A172 (cell line): ENCODE measurements around the gene CUL4A. TPM values are rescaled to one million over a fixed set of nuclear protein-coding genes. Genes with fewer than 3 reads are reported as not detected.
A peak's percentile ranks its signal among the peaks of the same experiment; 100 is the strongest.
"Not testable (repeated sequence)": the region's sequence is repeated elsewhere in the genome, so short reads cannot be mapped to it uniquely, and the experiment has no call there.

ENCODE experiments used
- DNase-seq: peaks from one replicate; pipeline ENCODE4 v3.0.0-alpha.2; 2015; ENCODE audit warnings: low spot score
- total RNA-seq: library from RNA; depleted of rRNA; stranded (reverse); fragments of >200 nt; shearing (Covaris generic); gene quantifications from 2 replicates; pipeline ENCODE4 v1.2.3, GENCODE V29; 2014

The CUL4A gene
- total RNA-seq, 1 experiment from 2014 or later = 154 TPM

DNA sequence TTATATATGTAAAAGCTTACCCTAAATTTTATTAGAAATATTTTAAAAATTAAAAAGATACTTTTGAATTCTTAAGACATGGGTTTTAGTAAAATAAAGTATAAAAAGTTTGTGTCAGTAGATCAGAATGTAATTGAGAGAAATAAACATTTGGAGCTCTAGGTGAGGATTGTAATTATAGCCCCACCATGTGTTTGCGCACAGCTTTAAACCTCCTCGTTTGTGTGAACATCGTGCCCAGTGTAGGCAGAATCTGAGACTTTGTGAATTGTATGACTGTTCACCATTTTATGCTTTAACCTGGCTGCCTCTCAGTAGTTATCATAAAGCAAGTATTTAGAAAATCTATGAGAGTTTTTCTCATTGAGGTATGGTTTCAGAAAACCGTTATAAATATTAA, 29.1 kb downstream of the CUL4A start:
- DNase-seq = no peak

DNA sequence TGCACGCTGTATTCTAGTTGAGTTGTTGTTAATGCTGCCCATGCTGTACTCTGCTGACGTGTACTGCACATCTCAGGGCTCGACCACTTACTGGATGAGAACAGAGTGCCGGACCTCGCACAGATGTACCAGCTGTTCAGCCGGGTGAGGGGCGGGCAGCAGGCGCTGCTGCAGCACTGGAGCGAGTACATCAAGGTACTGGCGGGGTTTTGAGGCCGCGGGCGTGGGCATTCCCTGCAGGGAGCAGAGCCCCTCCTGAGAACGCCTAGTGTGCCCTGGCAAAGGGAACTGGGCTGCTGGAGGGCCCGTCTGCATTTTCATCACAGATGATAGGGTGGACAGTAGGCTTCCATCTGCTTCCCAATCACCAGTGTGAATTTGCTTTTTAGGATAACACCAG, 29.9 kb downstream of the CUL4A start:
- DNase-seq = no peak

DNA sequence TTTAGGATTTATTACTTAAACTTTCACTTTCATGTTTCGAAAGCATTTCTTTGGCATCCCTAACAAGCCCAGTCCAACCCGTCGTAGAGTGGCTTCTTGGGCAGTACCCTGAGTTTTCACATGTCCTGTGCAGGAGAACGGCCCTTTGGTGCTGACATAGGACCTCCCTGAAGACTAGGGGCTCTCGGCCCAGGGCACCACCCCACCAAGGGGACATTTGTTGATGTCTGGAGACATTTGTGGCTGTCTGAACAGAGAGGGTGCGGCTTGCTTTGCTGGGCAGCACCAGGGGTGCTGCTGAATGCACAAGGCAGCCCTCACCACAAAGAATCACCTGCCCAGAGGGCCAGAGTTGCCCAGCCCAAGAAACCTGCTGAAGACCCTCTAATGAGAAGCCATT, 30.6 kb downstream of the CUL4A start:
- no peak for DNase-seq

GRCh38 chr13:113241623-113242022, 32.2 kb downstream of the CUL4A start:
- DNase-seq = not testable (repeated sequence)

DNA sequence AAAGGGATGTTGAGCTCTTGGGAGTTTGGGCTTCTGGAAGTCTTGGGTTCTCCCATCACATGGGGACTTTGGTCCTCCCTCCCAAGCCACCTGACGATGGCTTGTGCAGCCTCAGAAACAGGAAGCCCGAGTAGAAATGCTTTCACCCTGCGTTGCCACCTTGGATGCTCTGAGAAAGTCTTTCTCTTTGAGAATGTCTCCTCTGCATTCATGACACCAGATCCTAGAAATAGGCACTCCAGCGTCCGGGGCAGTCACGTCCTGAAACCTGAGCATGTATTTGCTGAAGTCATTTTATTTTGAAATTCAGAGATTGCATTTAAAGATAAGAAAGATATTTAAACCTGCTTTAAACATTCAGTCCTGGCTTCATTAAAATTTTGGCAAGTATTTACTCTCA, 34.4 kb downstream of the CUL4A start:
- no peak for DNase-seq

DNA sequence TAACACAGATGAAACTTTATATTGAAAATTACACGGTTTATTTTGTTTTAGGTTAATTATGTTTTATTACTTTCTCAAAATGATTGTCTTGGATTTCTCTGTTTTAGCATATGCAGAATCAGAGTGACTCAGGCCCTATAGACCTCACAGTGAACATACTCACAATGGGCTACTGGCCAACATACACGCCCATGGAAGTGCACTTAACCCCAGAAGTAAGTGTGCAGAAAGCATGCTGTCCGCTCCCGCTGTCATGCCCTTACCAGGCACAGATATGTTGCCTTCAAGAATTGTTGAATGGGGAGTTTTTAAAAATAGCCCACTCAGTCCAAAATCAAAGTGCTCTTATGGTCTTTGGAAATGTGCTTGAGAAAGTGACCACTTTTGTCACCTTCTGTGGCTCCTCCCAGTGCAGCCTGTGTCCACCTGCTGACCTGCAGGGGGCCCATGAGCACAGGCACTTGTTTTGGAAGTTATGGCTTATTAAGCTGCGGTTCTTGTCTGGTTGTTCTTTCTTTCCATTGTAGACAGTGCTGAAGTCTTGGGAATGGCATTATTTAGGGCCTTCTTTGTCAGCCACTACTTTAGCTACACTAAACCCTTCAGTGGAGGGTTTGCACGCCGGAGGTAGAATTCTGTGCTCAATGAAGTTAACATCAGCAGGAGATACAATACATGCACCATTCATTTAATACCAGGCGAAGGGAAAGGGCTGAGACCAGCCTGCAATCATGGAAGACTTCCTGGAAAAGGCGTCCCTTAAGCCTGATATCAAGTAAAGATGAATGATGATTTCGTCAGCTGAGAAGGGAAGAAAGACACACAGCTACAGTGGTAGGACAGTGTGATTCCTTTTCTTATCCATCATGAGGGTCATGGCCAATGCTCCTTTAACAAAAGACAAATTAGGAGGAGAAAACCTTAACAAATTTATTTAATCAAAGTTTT, 36.7 kb downstream of the CUL4A start:
- no peak for DNase-seq

DNA sequence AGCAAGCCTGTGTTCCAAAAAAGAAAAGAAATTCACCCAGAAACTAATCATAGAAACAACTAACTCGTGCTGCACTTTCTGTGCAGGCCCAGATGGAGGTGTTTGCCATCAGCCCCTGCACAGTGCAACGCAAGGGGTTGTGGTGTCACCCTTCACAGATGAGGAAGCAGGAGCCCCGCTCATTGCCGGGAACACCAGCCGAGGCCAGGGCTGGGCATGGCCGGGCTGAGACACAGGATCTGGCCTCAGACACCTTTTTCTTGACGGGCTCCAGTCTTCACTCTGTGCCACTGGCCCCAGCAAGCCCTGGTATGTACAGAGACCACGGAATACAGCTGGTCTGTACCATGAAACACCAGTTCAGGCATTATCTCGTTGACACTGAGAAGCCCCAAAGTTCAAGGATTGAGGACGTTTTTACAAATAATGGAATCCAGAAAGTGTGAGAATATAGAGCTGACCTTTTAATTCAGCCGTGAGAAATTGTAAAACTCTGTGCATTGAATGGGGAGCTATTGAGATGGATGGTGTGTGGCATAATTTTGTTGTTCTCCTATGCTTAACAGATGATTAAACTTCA, 43.2 kb downstream of the CUL4A start:
- DNase-seq = no peak

- not testable (repeated sequence) for DNase-seq
Measured at GRCh38 chr13:113257908-113258307, 48.5 kb downstream of the CUL4A start.

DNA sequence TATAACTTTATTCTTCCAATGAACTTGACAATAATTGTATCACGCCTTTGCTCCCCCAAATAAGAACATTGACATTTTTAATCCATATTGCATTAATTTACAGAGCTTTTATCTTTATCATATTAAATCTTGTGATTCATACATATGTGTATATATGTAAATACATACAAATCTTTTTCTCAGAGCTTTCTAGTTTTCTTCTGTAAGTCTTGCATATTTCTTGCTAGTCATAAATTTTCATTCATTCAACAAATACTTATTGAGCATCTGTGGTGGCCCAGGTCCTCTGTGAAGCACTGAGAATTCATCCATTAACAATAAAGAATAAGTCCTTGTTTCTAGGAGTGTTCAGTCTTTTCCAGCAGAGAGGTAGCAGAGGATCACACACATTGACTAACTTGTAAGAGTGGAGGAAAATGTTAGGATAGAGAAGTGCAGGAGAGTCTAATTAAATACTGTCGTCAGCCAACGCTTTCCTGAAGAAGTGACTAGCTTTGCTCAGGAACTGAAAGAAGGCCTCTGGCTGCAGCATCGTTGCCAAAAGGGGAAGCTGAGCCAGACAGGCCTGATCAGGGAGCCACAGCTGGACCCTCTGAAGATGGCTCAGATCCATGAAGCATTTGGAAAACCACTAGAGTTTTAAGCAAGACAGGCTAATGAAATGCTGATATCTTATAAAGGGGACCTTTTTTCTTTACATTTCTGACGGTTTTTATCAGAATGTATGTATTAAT, 49.1 kb downstream of the CUL4A start:
- DNase-seq = no peak

- DNase-seq = no peak
Measured at GRCh38 chr13:113260996-113261395, 51.6 kb downstream of the CUL4A start.

- not testable (repeated sequence) for DNase-seq
Measured at GRCh38 chr13:113263016-113263415, 53.6 kb downstream of the CUL4A start.

GRCh38 chr13:113267642-113268405, 58.4 kb downstream of the CUL4A start:
- no peak for DNase-seq

- no peak for DNase-seq
Measured at GRCh38 chr13:113272031-113272430, 62.6 kb downstream of the CUL4A start.

DNA sequence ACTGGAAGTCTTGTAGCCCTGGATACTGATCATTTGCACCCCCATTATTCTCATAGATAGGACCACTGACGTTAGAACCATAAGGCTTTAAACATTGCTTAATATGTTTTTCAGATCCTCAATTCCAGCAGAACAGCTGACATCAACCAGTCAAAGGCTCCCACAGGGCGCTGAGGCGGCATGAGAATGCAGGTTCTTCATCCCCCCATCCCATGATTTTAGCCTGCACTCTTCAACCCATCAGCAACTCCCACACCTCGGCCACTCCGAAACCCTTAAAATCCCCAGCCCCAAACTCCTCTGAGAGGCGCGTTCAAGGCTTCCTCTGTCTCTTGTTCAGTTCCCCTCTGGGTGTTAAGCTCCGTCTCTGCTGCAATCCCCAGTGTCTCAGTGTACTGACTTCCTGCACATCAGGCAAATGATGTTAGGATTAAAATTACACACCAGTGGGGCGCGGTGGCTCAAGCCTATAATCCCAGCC, 63.3 kb downstream of the CUL4A start:
- no peak for DNase-seq

DNA sequence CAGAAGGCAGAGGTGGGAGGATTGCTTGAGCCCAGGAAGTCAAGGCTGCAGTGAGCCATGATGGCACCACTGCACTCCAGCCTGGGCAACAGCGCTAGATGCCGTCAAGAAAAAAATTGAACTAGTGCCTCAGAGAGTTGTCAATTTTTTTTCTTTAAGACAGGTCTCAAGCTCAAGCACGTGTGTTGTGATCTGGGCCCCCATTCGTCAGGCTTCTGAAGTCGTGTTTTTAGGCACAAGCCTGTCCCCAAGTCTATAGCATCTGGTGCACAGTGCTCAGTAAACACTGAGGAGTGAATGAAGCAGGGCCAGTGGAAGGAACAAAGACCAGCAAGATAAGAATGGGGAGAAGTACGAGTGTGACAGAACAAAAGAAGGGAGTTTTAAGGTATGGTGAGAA, 63.9 kb downstream of the CUL4A start:
- no peak for DNase-seq

DNA sequence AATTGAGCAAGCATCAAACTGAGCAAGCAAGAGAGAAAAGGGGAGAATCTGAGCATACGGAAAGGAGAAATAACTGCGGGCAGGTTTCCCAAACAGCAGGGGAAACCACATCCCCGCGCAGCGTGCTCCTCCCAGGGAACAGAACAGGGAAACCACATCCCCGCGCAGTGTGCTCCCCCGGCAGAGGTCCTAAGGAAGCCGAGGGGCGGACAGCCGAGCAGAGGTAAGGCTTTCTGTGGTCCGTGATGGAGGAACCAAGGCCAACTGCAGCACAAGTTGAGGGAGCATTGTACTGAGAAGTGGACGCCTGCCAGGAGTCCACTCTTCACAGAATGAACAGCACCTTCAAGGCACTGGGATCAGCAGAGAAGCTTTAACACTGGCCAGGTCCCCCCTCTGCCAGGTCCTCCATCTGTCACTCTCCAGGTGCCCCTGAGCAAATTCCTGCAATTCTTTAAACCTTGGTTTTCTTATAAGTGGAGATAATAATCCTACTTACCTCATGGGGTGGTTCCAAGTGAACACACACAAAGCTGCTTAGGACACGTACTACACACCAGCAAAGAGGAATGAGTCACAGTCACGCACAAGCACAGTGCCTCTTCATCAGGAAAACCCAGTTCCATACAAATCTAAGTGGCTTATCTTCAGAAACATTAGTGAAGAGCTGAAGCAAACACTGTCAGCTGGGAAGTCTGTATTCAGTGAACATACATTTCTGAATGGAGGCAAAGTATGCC, 64.6 kb downstream of the CUL4A start:
- DNase-seq = peak; percentile 59

- no peak for DNase-seq
Measured at GRCh38 chr13:113274721-113275120, 65.3 kb downstream of the CUL4A start.

DNA sequence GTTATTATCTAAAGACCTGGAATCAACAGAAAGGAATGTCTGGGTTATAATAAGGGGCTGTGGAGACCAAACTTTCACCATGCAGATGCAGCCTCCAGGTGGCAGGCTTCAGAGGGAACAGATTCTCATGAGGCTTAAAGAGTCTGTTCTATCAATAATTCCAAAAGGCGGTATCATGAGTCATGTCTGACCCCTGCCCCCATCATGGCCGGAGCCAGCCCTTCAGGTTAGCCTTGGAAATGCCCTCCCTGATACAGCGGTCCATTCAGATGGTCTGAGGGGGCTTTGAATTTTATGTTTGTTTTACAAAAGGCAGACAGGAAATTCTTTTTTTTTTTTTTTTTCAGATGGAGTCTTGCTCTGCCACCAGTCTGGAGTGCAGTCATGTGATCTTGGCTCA, 66.0 kb downstream of the CUL4A start:
- DNase-seq = peak; percentile 60

DNA sequence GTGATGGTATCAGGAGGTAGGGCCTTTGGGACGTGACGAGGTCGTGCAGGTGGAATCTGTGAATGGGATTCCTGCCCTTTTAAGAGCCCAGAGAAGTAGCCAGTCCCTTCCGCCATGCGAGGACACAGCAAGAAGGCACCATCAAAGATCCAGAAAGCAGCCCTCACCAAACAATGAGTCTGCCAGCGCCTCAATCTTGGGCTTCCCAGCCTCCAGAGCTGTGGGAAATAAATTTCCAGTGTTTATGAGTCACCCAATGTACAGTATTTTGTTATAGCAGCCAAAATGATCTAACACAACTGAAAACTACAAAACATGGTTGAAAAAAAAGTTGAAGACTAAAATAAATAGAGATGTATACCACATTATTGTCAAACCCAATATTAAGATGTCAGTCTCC, 70.7 kb downstream of the CUL4A start:
- no peak for DNase-seq

DNA sequence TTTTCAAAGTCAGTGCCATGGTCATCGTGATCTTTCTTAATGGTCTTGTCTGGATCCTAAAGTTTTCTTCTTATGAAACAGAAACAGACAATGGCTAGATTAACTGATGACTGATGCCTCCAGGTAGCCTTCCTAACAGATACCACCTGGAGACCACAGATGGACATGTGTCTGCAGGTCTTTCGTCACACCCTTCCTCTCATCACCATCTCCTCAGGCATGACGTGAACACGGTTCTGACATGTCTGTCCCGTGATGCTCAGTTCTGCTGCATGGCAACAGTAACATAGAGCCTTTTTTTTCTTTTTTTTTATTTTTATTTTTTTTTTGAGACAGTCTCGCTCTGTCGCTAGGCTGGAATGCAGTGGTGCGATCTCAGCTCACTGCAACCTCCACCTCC, 74.5 kb downstream of the CUL4A start:
- no peak for DNase-seq

DNA sequence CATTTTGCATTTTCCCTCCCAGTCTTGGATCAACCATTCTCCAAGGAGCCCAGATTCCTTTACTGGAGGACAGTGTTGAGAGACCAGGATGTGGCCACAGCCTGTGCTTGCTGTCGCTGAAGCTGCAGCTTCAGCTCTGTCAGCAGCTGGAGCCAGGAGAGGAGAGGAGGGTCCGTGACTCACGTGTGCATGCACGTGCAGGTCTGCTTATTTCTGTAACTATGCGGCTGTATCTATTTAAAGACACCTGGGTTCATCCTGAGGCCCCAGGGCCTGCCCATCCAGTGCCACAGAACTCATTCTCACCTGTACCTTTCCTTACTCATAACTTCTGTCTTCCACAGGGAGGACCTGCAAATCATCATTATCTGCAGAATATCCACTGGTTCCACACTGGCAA, 79.5 kb downstream of the CUL4A start:
- DNase-seq = no peak
